ENCODE measurements around the gene RFT1. TPM values are rescaled to one million over a fixed set of nuclear protein-coding genes. Genes with fewer than 3 reads are reported as not detected.
A peak's percentile ranks its signal among the peaks of the same experiment; 100 is the strongest.

The RFT1 gene
- total and polyA plus RNA-seq, 4 donors: 10.8 to 23.1 (median 21.6) TPM

GRCh38 chr3:53157974-53158580, 27.8 kb upstream of the RFT1 start:
- Histone ChIP-seq H3K4me1 (ENCODE audit: control insufficient read depth in 5 of 5, insufficient read depth in 5 of 5, low read length in 5 of 5) (peaks cover 0 to 47% (median 31%) of the 10 kb centered on the region in 5 donors), H3K27me3 (ENCODE audit: control insufficient read depth in 3 of 3, insufficient read depth in 3 of 3, low read length in 2 of 3) (peaks cover 0 to 5% (median 0%) of the 10 kb centered on the region in 3 donors), H3K4me3 (no peak overlapping the region), H3K27ac (ENCODE audit: low read depth in 1 of 2, low read length in 1 of 2) (no peak overlapping the region), H3K9me3 (ENCODE audit: control insufficient read depth in 4 of 4, insufficient read depth in 3 of 4, low read length in 3 of 4) (no peaks in the 10 kb centered on the region), H3K36me3 (ENCODE audit: control insufficient read depth in 4 of 4, insufficient read depth in 4 of 4, low read length in 4 of 4) (no peaks in the 10 kb centered on the region), H3K9ac (ENCODE audit: insufficient read depth in 1 of 2, low read length in 2 of 2) (no peak overlapping the region)
- TF ChIP-seq, protein P1, sequence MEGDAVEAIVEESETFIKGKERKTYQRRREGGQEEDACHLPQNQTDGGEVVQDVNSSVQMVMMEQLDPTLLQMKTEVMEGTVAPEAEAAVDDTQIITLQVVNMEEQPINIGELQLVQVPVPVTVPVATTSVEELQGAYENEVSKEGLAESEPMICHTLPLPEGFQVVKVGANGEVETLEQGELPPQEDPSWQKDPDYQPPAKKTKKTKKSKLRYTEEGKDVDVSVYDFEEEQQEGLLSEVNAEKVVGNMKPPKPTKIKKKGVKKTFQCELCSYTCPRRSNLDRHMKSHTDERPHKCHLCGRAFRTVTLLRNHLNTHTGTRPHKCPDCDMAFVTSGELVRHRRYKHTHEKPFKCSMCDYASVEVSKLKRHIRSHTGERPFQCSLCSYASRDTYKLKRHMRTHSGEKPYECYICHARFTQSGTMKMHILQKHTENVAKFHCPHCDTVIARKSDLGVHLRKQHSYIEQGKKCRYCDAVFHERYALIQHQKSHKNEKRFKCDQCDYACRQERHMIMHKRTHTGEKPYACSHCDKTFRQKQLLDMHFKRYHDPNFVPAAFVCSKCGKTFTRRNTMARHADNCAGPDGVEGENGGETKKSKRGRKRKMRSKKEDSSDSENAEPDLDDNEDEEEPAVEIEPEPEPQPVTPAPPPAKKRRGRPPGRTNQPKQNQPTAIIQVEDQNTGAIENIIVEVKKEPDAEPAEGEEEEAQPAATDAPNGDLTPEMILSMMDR (IDR thresholded peaks at IDR 0.05; ENCODE audit: control extremely low read depth, extremely low read depth): no peak
- 66% methylated on average over 3 of the region's 3 CpGs for WGBS, 2 donors
- DNase-seq: no peak
- no peak for ATAC-seq (ENCODE audit: insufficient read depth, low FRiP score)

DNA sequence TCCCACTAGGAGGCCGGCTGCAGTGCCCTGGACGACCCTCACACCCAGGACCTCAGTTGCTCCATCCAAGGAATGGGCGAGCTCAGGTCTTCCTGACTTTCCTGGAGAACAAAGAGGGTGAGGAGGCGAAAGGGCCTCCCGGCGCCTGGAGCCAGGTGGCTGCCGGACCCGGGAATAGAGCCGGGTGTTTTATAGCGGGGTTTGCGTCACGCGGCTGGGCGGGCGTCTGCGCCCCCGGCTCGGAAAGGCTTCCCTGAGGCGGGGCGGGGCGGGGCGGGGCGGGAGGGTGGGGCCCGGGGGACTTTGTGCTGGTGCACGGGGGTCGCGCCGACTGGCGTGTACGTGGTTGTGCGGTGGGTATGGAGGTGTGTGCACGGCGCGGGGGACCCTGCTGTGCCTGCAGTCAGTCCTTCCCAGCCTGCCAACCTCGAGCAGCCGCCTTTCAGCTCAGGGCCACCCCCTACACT, 26.2 kb upstream of the RFT1 start:
- Histone ChIP-seq H3K4me3 (no peak overlapping the region), H3K36me3 (ENCODE audit: control insufficient read depth in 4 of 4, insufficient read depth in 4 of 4, low read length in 4 of 4) (no peaks in the 10 kb centered on the region), H3K27me3 (ENCODE audit: control insufficient read depth in 3 of 3, insufficient read depth in 3 of 3, low read length in 2 of 3) (peaks cover 0 to 5% (median 0%) of the 10 kb centered on the region in 3 donors), H3K9ac (ENCODE audit: insufficient read depth in 1 of 2, low read length in 2 of 2) (no peak overlapping the region), H3K27ac (ENCODE audit: low read depth in 1 of 2, low read length in 1 of 2) (peak overlapping the region in 1 of 2 donors; percentile 79), H3K9me3 (ENCODE audit: control insufficient read depth in 4 of 4, insufficient read depth in 3 of 4, low read length in 3 of 4) (no peaks in the 10 kb centered on the region), H3K4me1 (ENCODE audit: control insufficient read depth in 5 of 5, insufficient read depth in 5 of 5, low read length in 5 of 5) (peaks cover 0 to 38% (median 22%) of the 10 kb centered on the region in 5 donors)
- WGBS, 2 donors: 8 to 12% methylated on average over 31 to 36 of the region's 36 CpGs
- DNase-seq: peak in 2 of 3 donors; percentile 35 to 54
- ATAC-seq (ENCODE audit: insufficient read depth, low FRiP score): no peak
- TF ChIP-seq, protein P1 (IDR thresholded peaks at IDR 0.05; ENCODE audit: control extremely low read depth, extremely low read depth): no peak

- peaks cover 0 to 5% (median 0%) of the 10 kb centered on the region in 3 donors for H3K27me3 ChIP-seq (ENCODE audit: control insufficient read depth in 3 of 3, insufficient read depth in 3 of 3, low read length in 2 of 3)
- H3K4me3 ChIP-seq: no peak overlapping the region
- ATAC-seq (ENCODE audit: insufficient read depth, low FRiP score) (peak; percentile 49), DNase-seq (peak; percentile 70 to 89 (median 78))
- H3K27ac ChIP-seq (ENCODE audit: low read depth in 1 of 2, low read length in 1 of 2): peak overlapping the region in 1 of 2 donors; percentile 69
- TF ChIP-seq, protein P1 (IDR thresholded peaks at IDR 0.05; ENCODE audit: control extremely low read depth, extremely low read depth): no peak
- no peaks in the 10 kb centered on the region for H3K9me3 ChIP-seq (ENCODE audit: control insufficient read depth in 4 of 4, insufficient read depth in 3 of 4, low read length in 3 of 4)
- H3K9ac ChIP-seq (ENCODE audit: insufficient read depth in 1 of 2, low read length in 2 of 2): no peak overlapping the region
- H3K36me3 ChIP-seq (ENCODE audit: control insufficient read depth in 4 of 4, insufficient read depth in 4 of 4, low read length in 4 of 4): no peaks in the 10 kb centered on the region
- peaks cover 0 to 38% (median 22%) of the 10 kb centered on the region in 5 donors for H3K4me1 ChIP-seq (ENCODE audit: control insufficient read depth in 5 of 5, insufficient read depth in 5 of 5, low read length in 5 of 5)
- WGBS, 2 donors: 57 to 80% methylated on average over 6 of the region's 6 CpGs
Observed at GRCh38 chr3:53155760-53156159, 25.5 kb upstream of the RFT1 start.

Measured in lung (tissue), 12 donors.